A549 treated with dexamethasone at 1 μM for 4 hours (cell line): ENCODE data around the gene NUDT7. TPM values are rescaled to one million over a fixed set of nuclear protein-coding genes. Genes with fewer than 3 reads are reported as not detected.

Experiments
- total RNA-seq: library from RNA; stranded (reverse); fragments of 200-300 nt; extraction: Qiagen RNA extraction; gene quantifications from 5 replicates; pipeline ENCODE4 v1.2.3, GENCODE V29; 2022

The NUDT7 gene
- 4.5 to 6.9 TPM (median 5.5 TPM) in 5 replicates for total RNA-seq

GRCh38 chr16:77722309-77723107 lies at the start of gene NUDT7:
Gene NUDT7, plus strand, starts transcription at chr16:77722514. Its CDS starts 69 bp downstream, at chr16:77722583.

GRCh38 chr16:77788181-77789084 lies 66.1 kb downstream of the NUDT7 start, which contains the start of gene VAT1L:
Gene VAT1L, plus strand, starts transcription at chr16:77788564. Its CDS starts 119 bp downstream, at chr16:77788683.

Other genes with a start within 250 kb of the NUDT7 start
- 0.02 TPM in 2 of 5 replicates, not detected in the others for gene VAT1L, start 66.0 kb downstream of the NUDT7 start, total RNA-seq